Esophagus muscularis mucosa (tissue), 4 donors: ENCODE results near the gene BTN1A1. TPM values are rescaled to one million over a fixed set of nuclear protein-coding genes. Genes with fewer than 3 reads are reported as not detected.

ENCODE experiments used
- DNase-seq: peaks from one replicate; pipeline ENCODE4 v3.0.0-alpha.2; 2017; ENCODE audit errors: extremely low spot score
- H3K27ac ChIP-seq, 4 donors: fragments of 200-600 bp; sonication (generic); replicated peaks in 1 of 4; 1 replicate in 3 of 4; 2 replicates in 1 of 4; pipeline ENCODE4 v1.5.1; 2016 to 2019; ENCODE audit warnings: mild to moderate bottlenecking in 1 of 4
- H3K27me3 ChIP-seq, 4 donors: fragments of 200-600 bp; sonication (generic); one replicate each; pipeline versions ENCODE4 v1.5.1 to v1.6.0; 2016 to 2019
- H3K36me3 ChIP-seq, 4 donors: fragments of 200-600 bp; sonication (generic); one replicate each; pipeline ENCODE4 v1.5.1; 2016 to 2019
- H3K4me1 ChIP-seq, 4 donors: fragments of 200-600 bp; sonication (generic); one replicate each; pipeline ENCODE4 v1.5.1; 2016 to 2019
- H3K4me3 ChIP-seq, 4 donors: fragments of 200-600 bp; sonication (generic); 1 replicate in 2 of 4; 2 replicates in 2 of 4; pipeline ENCODE4 v1.5.1; 2016 to 2019; ENCODE audit warnings: mild to moderate bottlenecking in 4 of 4, moderate library complexity in 1 of 4
- H3K9me3 ChIP-seq, 4 donors: fragments of 200-600 bp; sonication (generic); 1 replicate in 3 of 4; 2 replicates in 1 of 4; pipeline ENCODE4 v1.5.1; 2016 to 2019
- EP300 ChIP-seq: sonication (generic); formaldehyde crosslinking; IDR thresholded peaks from one replicate; pipeline ENCODE4 v1.6.1; 2017; ENCODE audit warnings: antibody characterized with exemption
- POLR2A ChIP-seq: fragments of 450-650 bp; IDR thresholded peaks from one replicate; pipeline ENCODE4 v1.6.1; 2017; ENCODE audit warnings: antibody characterized with exemption, moderate library complexity, mild to moderate bottlenecking, low read depth
- POLR2AphosphoS5 ChIP-seq, 2 donors: sonication (generic); formaldehyde crosslinking; IDR thresholded peaks; one replicate each; pipeline ENCODE4 v1.6.1; 2017; ENCODE audit warnings: antibody characterized with exemption in 2 of 2
- WGBS: methylation state at CpG from one replicate; pipeline ENCODE4 v1.1.5; 2018; 5-methylcytosine and 5-hydroxymethylcytosine counted together
- intact Hi-C: fragments of 100-400 bp; cut with DNase I; formaldehyde crosslinking; loops from one replicate; pipeline ENCODE4 v1.15.1; 2023
- total RNA-seq, 4 donors: library from RNA; depleted of rRNA; stranded (reverse); fragments of >200 nt; gene quantifications; one replicate each; pipeline versions ENCODE4 v1.1.0 to v1.2.1, GENCODE V29; 2016
- TF ChIP-seq, protein P1 (sequence below), 3 experiments: fragments of 200-600 bp in 2 of 3; fragments of 450-650 bp in 1 of 3; sonication (generic) in 2 of 3; IDR thresholded peaks; one replicate each; pipeline ENCODE4 v1.5.1; 2017 to 2019; ENCODE audit warnings: antibody characterized with exemption in 3 of 3, mild to moderate bottlenecking in 2 of 3, moderate library complexity in 1 of 3

The BTN1A1 gene
- total RNA-seq, 4 donors from 2014 or later: not detected

GRCh38 chr6:26471970-26472369 is 28.1 kb upstream of the BTN1A1 start:
- Histone ChIP-seq H3K4me1 (peaks cover 15 to 26% (median 22%) of the 10 kb centered on the region in 4 donors), H3K36me3 (peaks cover 19 to 26% (median 22%) of the 10 kb centered on the region in 4 donors), H3K27ac (no peak overlapping the region), H3K4me3 (no peak overlapping the region), H3K27me3 (no peaks in the 10 kb centered on the region), H3K9me3 (no peaks in the 10 kb centered on the region)
- intact Hi-C loops: loop anchor here (5.0 kb wide), 1 partner anchor 50 kb away; no protein-coding TSS in a partner anchor
- DNase-seq: no peak
- TF ChIP-seq EP300 (no peak), POLR2AphosphoS5 (IDR thresholded peaks at IDR 0.05) (no peak), POLR2A (no peak)
- TF ChIP-seq, protein P1, sequence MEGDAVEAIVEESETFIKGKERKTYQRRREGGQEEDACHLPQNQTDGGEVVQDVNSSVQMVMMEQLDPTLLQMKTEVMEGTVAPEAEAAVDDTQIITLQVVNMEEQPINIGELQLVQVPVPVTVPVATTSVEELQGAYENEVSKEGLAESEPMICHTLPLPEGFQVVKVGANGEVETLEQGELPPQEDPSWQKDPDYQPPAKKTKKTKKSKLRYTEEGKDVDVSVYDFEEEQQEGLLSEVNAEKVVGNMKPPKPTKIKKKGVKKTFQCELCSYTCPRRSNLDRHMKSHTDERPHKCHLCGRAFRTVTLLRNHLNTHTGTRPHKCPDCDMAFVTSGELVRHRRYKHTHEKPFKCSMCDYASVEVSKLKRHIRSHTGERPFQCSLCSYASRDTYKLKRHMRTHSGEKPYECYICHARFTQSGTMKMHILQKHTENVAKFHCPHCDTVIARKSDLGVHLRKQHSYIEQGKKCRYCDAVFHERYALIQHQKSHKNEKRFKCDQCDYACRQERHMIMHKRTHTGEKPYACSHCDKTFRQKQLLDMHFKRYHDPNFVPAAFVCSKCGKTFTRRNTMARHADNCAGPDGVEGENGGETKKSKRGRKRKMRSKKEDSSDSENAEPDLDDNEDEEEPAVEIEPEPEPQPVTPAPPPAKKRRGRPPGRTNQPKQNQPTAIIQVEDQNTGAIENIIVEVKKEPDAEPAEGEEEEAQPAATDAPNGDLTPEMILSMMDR (IDR thresholded peaks at IDR 0.05): no peak

- TF ChIP-seq EP300: no peak
- no peak for TF ChIP-seq POLR2AphosphoS5 (IDR thresholded peaks at IDR 0.05)
- TF ChIP-seq, protein P1 (IDR thresholded peaks at IDR 0.05): no peak
- TF ChIP-seq POLR2A: no peak
- H3K27me3 ChIP-seq: no peaks in the 10 kb centered on the region
- 99% methylated on average over 4 of the region's 4 CpGs for WGBS
- H3K36me3 ChIP-seq: peaks cover 12 to 19% (median 15%) of the 10 kb centered on the region in 4 donors
- DNase-seq: no peak
- intact Hi-C loops: loop anchor here (5.0 kb wide), 1 partner anchor 50 kb away; no protein-coding TSS in a partner anchor
- H3K4me3 ChIP-seq: peak overlapping the region in 1 of 4 donors; percentile 55
- peak overlapping the region; percentile 89 to 94 (median 89) for H3K27ac ChIP-seq
- peaks cover 15 to 26% (median 22%) of the 10 kb centered on the region in 4 donors for H3K4me1 ChIP-seq
- H3K9me3 ChIP-seq: no peaks in the 10 kb centered on the region
These were observed 27.4 kb upstream of the BTN1A1 start for GRCh38 chr6:26472549-26473290.

DNA sequence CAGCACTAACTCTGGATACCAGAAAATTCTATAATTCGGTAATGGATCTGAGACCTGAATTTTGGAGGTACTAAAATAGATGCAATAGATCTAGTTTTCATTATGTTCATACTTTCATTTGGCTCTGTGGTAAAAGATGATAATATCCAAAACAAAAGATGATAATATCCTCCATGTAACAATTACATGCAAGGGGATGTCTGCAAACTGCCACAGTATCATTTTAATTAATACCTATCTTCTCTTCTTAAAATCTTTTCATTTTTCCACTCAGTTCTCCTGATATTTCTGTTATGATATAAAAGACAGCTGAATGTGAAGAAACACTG is 26.7 kb upstream of the BTN1A1 start:
- 44% methylated on average over 1 of the region's 1 CpG for WGBS
- TF ChIP-seq, protein P1 (IDR thresholded peaks at IDR 0.05): no peak
- no peak for TF ChIP-seq POLR2A
- no peak for TF ChIP-seq EP300
- no peak for TF ChIP-seq POLR2AphosphoS5 (IDR thresholded peaks at IDR 0.05)
- Histone ChIP-seq H3K27me3 (no peaks in the 10 kb centered on the region), H3K9me3 (no peaks in the 10 kb centered on the region), H3K4me1 (peaks cover 15 to 26% (median 22%) of the 10 kb centered on the region in 4 donors), H3K36me3 (peaks cover 5 to 12% (median 8%) of the 10 kb centered on the region in 4 donors), H3K4me3 (peak overlapping the region; percentile 42 to 62 (median 57)), H3K27ac (peak overlapping the region; percentile 89 to 94 (median 89))
- intact Hi-C loops: loop anchor here (5.0 kb wide), 1 partner anchor 51 kb away; no protein-coding TSS in a partner anchor
- no peak for DNase-seq

GRCh38 chr6:26473758-26474438 is 26.2 kb upstream of the BTN1A1 start:
- Histone ChIP-seq H3K27me3 (no peaks in the 10 kb centered on the region), H3K9me3 (no peaks in the 10 kb centered on the region), H3K4me3 (peak overlapping the region; percentile 42 to 62 (median 57)), H3K27ac (peak overlapping the region; percentile 89 to 94 (median 89)), H3K36me3 (peaks cover under 1 to 7% (median 3%) of the 10 kb centered on the region in 4 donors), H3K4me1 (peaks cover 15 to 26% (median 22%) of the 10 kb centered on the region in 4 donors)
- WGBS: under 1% methylated on average over 12 of the region's 12 CpGs
- TF ChIP-seq POLR2A (peak; percentile 31), EP300 (no peak), POLR2AphosphoS5 (IDR thresholded peaks at IDR 0.05) (peak; percentile 92 to 97)
- intact Hi-C loops: loop anchor here (5.0 kb wide), 1 partner anchor 52 kb away; no protein-coding TSS in a partner anchor
- peak; percentile 95 for DNase-seq

- Histone ChIP-seq H3K4me1 (peaks cover 15 to 26% (median 22%) of the 10 kb centered on the region in 4 donors), H3K27me3 (no peaks in the 10 kb centered on the region), H3K4me3 (peak overlapping the region; percentile 42 to 62 (median 57)), H3K36me3 (peaks cover 0 to 4% (median 0%) of the 10 kb centered on the region in 4 donors), H3K9me3 (no peaks in the 10 kb centered on the region), H3K27ac (peak overlapping the region; percentile 89 to 94 (median 89))
- intact Hi-C loops: loop anchor here (5.0 kb wide), 1 partner anchor 52 kb away; no protein-coding TSS in a partner anchor
- no peak for DNase-seq
- 15% methylated on average over 2 of the region's 2 CpGs for WGBS
- no peak for TF ChIP-seq POLR2A
- TF ChIP-seq, protein P1 (IDR thresholded peaks at IDR 0.05): no peak
- no peak for TF ChIP-seq POLR2AphosphoS5 (IDR thresholded peaks at IDR 0.05)
- no peak for TF ChIP-seq EP300
These were observed 25.6 kb upstream of the BTN1A1 start for GRCh38 chr6:26474439-26474881.
